ENCODE data around the gene C8B.

GRCh38 chr1:56992318-56993125, 26.7 kb upstream of the C8B start:
- TF ChIP-seq CTCF (IDR thresholded peaks at IDR 0.05) (no peak), EZH2 (IDR thresholded peaks at IDR 0.05; ENCODE audit: borderline replicate concordance, insufficient read depth, low read depth, low read length, poor library complexity, severe bottlenecking) (no peak)

All from B cell (primary cell).